Neural cell (in vitro differentiated cells): ENCODE measurements around the gene NOP9.

Experiments
- CTCF ChIP-seq: fragments of 450-650 bp; IDR thresholded peaks from 2 replicates; pipeline ENCODE4 v1.5.1; 2014; ENCODE audit warnings: antibody characterized with exemption, mild to moderate bottlenecking, moderate library complexity; ENCODE audit not compliant: poor library complexity, severe bottlenecking
- TAF1 ChIP-seq: IDR thresholded peaks from 2 replicates; pipeline ENCODE4 v1.6.1; 2012; ENCODE audit warnings: low read depth

- TF ChIP-seq CTCF (no peak), TAF1 (no peak)
Observed at GRCh38 chr14:24285351-24285750, 14.3 kb upstream of the NOP9 start.
